Liver (tissue), 9 donors: ENCODE results near the gene AVPR1B. TPM values are rescaled to one million over a fixed set of nuclear protein-coding genes. Genes with fewer than 3 reads are reported as not detected.
A peak's percentile ranks its signal among the peaks of the same experiment; 100 is the strongest.

Experiments used
- DNase-seq: peaks from one replicate; pipeline ENCODE4 v3.0.0-alpha.2; 2017; ENCODE audit warnings: low spot score
- H3K27ac ChIP-seq, 2 donors: one replicate each; pipeline ENCODE4 v1.7.0; 2013; ENCODE audit warnings: inconsistent platforms in 2 of 2, low read length in 2 of 2, control low read depth in 1 of 2, low read depth in 1 of 2, mild to moderate bottlenecking in 1 of 2
- H3K27me3 ChIP-seq, 4 donors: one replicate each; pipeline versions ENCODE4 v1.6.1 to v1.7.0; 2013; ENCODE audit warnings: low read length in 3 of 4, inconsistent platforms in 1 of 4, mild to moderate bottlenecking in 1 of 4, moderate library complexity in 1 of 4; ENCODE audit not compliant: control insufficient read depth in 4 of 4, insufficient read depth in 4 of 4
- H3K36me3 ChIP-seq, 4 donors: one replicate each; pipeline versions ENCODE4 v1.6.1 to v1.7.0; 2013; ENCODE audit warnings: low read length in 3 of 4, mild to moderate bottlenecking in 3 of 4, low read depth in 1 of 4, moderate library complexity in 1 of 4; ENCODE audit not compliant: control insufficient read depth in 4 of 4, insufficient read depth in 3 of 4
- H3K4me1 ChIP-seq, 4 donors: one replicate each; pipeline versions ENCODE4 v1.6.1 to v1.7.0; 2013; ENCODE audit warnings: low read length in 3 of 4, mild to moderate bottlenecking in 3 of 4, moderate library complexity in 1 of 4; ENCODE audit not compliant: control insufficient read depth in 4 of 4, insufficient read depth in 4 of 4
- H3K4me3 ChIP-seq, 3 donors: one replicate each; pipeline versions ENCODE4 v1.6.1 to v1.7.0; 2013; ENCODE audit warnings: low read length in 3 of 3, control low read depth in 1 of 3, low read depth in 1 of 3, mild to moderate bottlenecking in 1 of 3
- H3K9ac ChIP-seq, 2 donors: one replicate each; pipeline ENCODE4 v1.7.0; 2013; ENCODE audit warnings: low read length in 2 of 2, mild to moderate bottlenecking in 2 of 2, moderate library complexity in 2 of 2, control low read depth in 1 of 2, low read depth in 1 of 2
- H3K9me3 ChIP-seq, 4 donors: one replicate each; pipeline versions ENCODE4 v1.6.1 to v1.7.0; 2013; ENCODE audit warnings: low read length in 3 of 4; ENCODE audit not compliant: control insufficient read depth in 4 of 4
- ATF3 ChIP-seq: IDR thresholded peaks from 2 replicates; pipeline ENCODE4 v1.6.1; 2016; ENCODE audit warnings: antibody characterized with exemption
- CTCF ChIP-seq: fragments of 150-350 bp; IDR thresholded peaks from 2 replicates; pipeline ENCODE4 v1.5.1; 2017; ENCODE audit warnings: improper control_type of control experiment, low read depth, low read length; ENCODE audit not compliant: missing input control
- FOXA1 ChIP-seq: IDR thresholded peaks from 2 replicates; pipeline ENCODE4 v1.6.1; 2016; ENCODE audit warnings: antibody characterized with exemption
- FOXA2 ChIP-seq: IDR thresholded peaks from 2 replicates; pipeline ENCODE4 v1.6.1; 2016; ENCODE audit warnings: antibody characterized with exemption
- GABPA ChIP-seq, 2 donors: IDR thresholded peaks in 1 of 2; conservative IDR thresholded peaks in 1 of 2; 2 replicates each; pipeline ENCODE4 v1.6.1; 2016; ENCODE audit warnings: antibody characterized with exemption in 2 of 2, mild to moderate bottlenecking in 1 of 2, moderate library complexity in 1 of 2
- HNF4G ChIP-seq: IDR thresholded peaks from 2 replicates; pipeline ENCODE4 v1.6.1; 2016; ENCODE audit warnings: antibody characterized with exemption
- JUND ChIP-seq, 2 donors: IDR thresholded peaks; 2 replicates each; pipeline ENCODE4 v1.6.1; 2016; ENCODE audit warnings: antibody characterized with exemption in 2 of 2
- RAD21 ChIP-seq, 2 donors: IDR thresholded peaks; 2 replicates each; pipeline ENCODE4 v1.6.1; 2016; ENCODE audit warnings: antibody characterized with exemption in 2 of 2, mild to moderate bottlenecking in 2 of 2
- REST ChIP-seq: IDR thresholded peaks from 2 replicates; pipeline ENCODE4 v1.6.1; 2016; ENCODE audit warnings: antibody characterized with exemption, mild to moderate bottlenecking
- RXRA ChIP-seq, 2 donors: IDR thresholded peaks; 2 replicates each; pipeline ENCODE4 v1.6.1; 2017 to 2018; ENCODE audit warnings: antibody characterized with exemption in 2 of 2, mild to moderate bottlenecking in 1 of 2
- SP1 ChIP-seq: IDR thresholded peaks from 2 replicates; pipeline ENCODE4 v1.6.1; 2018; ENCODE audit warnings: antibody characterized with exemption, mild to moderate bottlenecking
- WGBS: extraction: QIAGEN DNeasy Blood & Tissue Kit; methylation state at CpG from one replicate; pipeline ENCODE4 v1.1.7; 2013; 5-methylcytosine and 5-hydroxymethylcytosine counted together
- polyA plus RNA-seq, 2 donors: library from polyadenylated mRNA; stranded (reverse) in 1 of 2; unstranded in 1 of 2; fragments of 200-250 nt in 1 of 2; fragments of >200 nt in 1 of 2; fragmentation: Nextera tagmentation in 1 of 2; extraction: Ambion mirVana in 1 of 2; gene quantifications; one replicate each; pipeline versions ENCODE4 v1.2.1 to v1.2.3, GENCODE V29; 2013 to 2015
- total RNA-seq, 2 donors: library from RNA; depleted of rRNA; stranded (reverse); fragments of >200 nt; gene quantifications; one replicate each; pipeline ENCODE4 v1.2.3, GENCODE V29; 2014
- TF ChIP-seq, protein P1 (sequence below): IDR thresholded peaks from 2 replicates; pipeline ENCODE4 v1.6.1; 2016; ENCODE audit warnings: antibody characterized with exemption
- donor health status: healthy.
- donor health status: healthy.
- donor health status: healthy.
- donor health status: healthy.
- donor health status: healthy.

The AVPR1B gene
- total and polyA plus RNA-seq, 4 donors = not detected

DNA sequence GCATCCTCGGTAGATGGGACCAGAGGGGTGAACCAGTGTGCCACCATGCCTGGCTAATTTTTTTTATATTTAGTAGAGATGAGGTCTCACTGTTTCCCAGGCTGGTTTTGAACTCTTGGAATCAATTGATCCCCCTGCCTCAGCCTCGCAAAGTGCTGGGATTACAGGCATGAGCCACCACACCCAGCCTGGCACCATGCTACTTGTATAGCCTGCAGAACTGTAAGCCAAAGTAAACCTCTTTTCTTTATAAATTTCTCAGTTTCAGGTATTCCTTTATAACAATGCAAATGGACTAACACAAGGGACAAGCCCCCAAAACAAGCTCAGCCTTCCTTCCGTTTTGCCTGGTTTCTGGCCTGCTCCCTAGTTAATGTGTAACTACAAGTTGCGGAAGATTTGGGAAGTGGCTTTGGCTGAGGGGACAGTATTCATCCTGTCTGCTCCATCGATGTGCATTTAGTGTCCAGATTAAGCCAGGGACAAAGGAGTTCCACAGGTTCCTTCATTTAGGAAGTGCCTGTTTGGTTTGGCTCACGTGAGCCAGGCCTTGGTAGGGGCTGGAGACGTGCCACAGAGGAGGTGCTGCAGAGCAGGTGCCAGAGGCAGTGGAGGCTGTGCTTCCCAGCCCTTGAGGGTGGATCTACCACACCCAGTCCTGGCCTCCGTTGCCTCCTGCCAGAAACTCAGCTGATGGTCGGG, 4.4 kb downstream of the AVPR1B start:
- WGBS = 38% methylated on average over 9 of the region's 9 CpGs
- H3K9ac ChIP-seq = no peak overlapping the region
- TF ChIP-seq REST (no peak), RXRA (IDR thresholded peaks at IDR 0.05) (no peak), HNF4G (no peak), RAD21 (IDR thresholded peaks at IDR 0.05) (peak in 1 of 2 donors; percentile 32), FOXA2 (no peak), SP1 (peak; percentile 57), ATF3 (no peak), GABPA (IDR thresholded peaks at IDR 0.05 in 1 of 2, conservative IDR thresholded peaks at IDR 0.05 in 1 of 2) (no peak), CTCF (no peak)
- no peak overlapping the region for H3K4me3 ChIP-seq
- H3K27me3 ChIP-seq = no peaks in the 10 kb centered on the region
- H3K9me3 ChIP-seq = no peaks in the 10 kb centered on the region
- H3K27ac ChIP-seq = no peak overlapping the region
- H3K36me3 ChIP-seq = no peaks in the 10 kb centered on the region
- DNase-seq = no peak
- peaks cover 2 to 31% (median 16%) of the 10 kb centered on the region in 4 donors for H3K4me1 ChIP-seq

GRCh38 chr1:206111271-206111927, 5.8 kb downstream of the AVPR1B start:
- no peak overlapping the region for H3K9ac ChIP-seq
- no peak overlapping the region for H3K4me3 ChIP-seq
- no peak for DNase-seq
- TF ChIP-seq, protein P1, sequence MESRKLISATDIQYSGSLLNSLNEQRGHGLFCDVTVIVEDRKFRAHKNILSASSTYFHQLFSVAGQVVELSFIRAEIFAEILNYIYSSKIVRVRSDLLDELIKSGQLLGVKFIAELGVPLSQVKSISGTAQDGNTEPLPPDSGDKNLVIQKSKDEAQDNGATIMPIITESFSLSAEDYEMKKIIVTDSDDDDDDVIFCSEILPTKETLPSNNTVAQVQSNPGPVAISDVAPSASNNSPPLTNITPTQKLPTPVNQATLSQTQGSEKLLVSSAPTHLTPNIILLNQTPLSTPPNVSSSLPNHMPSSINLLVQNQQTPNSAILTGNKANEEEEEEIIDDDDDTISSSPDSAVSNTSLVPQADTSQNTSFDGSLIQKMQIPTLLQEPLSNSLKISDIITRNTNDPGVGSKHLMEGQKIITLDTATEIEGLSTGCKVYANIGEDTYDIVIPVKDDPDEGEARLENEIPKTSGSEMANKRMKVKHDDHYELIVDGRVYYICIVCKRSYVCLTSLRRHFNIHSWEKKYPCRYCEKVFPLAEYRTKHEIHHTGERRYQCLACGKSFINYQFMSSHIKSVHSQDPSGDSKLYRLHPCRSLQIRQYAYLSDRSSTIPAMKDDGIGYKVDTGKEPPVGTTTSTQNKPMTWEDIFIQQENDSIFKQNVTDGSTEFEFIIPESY = no peak
- no peak for TF ChIP-seq FOXA1
- no peak for TF ChIP-seq JUND (IDR thresholded peaks at IDR 0.05)
- no peak overlapping the region for H3K27ac ChIP-seq
- no peaks in the 10 kb centered on the region for H3K36me3 ChIP-seq
- peaks cover 0 to 22% (median 8%) of the 10 kb centered on the region in 4 donors for H3K4me1 ChIP-seq
- H3K9me3 ChIP-seq = no peaks in the 10 kb centered on the region
- WGBS = 94% methylated on average over 6 of the region's 6 CpGs
- H3K27me3 ChIP-seq = no peaks in the 10 kb centered on the region
